Activated T-helper 1 cell treated with Interleukin-2 at 50 U/mL for 16 hours (primary cell): Measurements from ENCODE around the gene GSTK1.
"Not testable (repeated sequence)": the region's sequence is repeated elsewhere in the genome, so short reads cannot be mapped to it uniquely, and the experiment has no call there.

Source experiments
- DNase-seq: peaks from one replicate; pipeline ENCODE4 v3.0.0-alpha.2; 2020; ENCODE audit warnings: low read depth

GSTK1 gene

GRCh38 chr7:143263266-143264195, at the start of gene GSTK1:
Gene GSTK1 (plus strand): TSS chr7:143263441. CDS start chr7:143263514, 73 bp downstream.
- peak; percentile 78 for DNase-seq

- not testable (repeated sequence) for DNase-seq
Observed at GRCh38 chr7:143213478-143213877, 49.8 kb upstream of the GSTK1 start.

DNA sequence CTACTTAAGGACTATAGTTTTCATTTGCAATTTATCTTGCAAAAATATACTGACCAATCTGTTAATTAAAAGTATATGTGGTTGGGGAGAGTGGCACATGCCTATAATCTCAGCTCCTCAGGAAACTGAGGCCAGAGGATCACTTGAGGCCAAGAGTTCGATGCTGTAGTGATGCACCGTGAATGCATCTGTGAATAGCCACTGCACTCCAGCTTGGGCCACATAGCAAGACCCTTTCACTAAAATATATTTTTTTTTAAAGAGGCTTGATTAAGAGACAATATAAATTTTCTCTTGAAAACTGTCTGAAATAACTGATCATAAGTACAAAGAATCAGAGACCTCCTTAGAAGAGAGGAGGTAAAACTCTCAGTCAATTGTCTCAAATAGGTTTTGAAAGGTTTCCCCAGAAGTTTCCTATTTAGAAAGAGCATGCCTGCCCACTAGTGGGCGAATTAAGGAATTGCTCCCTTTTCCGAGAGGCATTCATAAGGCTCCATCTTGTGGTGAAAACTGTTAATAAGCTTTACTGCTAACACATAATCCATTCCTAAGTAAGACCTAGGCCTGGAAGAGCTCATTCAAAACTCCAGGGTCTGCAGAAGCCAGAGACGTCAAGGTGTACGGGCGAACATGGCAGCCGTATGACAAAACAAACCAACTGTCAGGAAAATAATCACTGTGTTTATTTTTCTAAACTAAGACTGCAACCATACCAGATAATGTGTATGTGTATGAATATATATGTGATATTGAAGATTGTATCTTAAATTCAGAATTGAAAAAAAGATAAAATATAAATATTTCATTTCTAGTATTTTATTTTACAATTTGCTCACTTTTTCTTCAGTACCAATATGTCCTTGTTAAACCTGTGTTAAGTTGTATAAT, 48.2 kb upstream of the GSTK1 start:
- peak; percentile 21 for DNase-seq

GRCh38 chr7:143216151-143216550, 47.1 kb upstream of the GSTK1 start:
- no peak for DNase-seq

GRCh38 chr7:143216686-143217085, 46.6 kb upstream of the GSTK1 start:
- DNase-seq, result no peak

GRCh38 chr7:143217806-143218205, 45.4 kb upstream of the GSTK1 start:
- DNase-seq, result no peak

DNA sequence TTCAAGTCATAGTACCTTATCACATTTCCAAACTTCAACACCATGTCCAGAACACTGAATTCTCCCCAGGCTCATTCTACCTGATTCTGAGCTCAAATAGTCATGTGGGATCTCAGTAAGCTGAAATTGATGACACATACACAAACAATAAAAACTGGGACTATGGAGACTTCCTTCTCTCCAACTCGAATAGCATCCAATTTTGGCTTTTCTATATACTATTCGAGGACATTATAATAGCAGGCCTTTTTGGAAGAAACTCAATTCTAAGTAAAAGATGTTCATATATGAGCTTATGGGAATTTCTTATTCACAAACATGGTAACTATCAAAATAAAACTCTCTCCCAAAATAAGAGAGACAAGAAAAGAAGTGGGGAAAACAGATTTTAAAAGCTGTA, 42.0 kb upstream of the GSTK1 start:
- DNase-seq, result no peak

DNA sequence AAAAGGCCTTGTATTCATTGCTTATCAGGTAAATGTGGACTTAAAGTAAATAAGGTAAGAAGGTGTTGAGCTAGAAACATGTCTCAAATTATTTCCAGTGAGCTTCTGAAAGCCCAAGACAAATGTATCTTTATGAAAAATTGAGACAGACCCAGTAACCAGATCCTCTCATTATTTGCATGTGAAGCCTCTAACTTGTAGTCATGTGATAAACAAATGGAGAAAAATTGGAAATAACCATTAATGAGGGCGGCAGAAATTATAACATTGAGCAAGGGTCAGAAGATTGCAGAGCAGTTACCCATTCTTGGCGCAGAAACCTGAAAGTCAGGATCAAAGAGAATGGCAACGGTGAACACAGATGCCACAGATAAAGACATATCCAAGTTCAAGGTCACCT, 41.5 kb upstream of the GSTK1 start, which contains the start of gene TAS2R40:
TAS2R40 (plus strand) TSS at position 301 of the 400 bp plus-strand sequence; CDS start at position 343, 42 bp downstream.
- no peak for DNase-seq

GRCh38 chr7:143222782-143223181, 40.5 kb upstream of the GSTK1 start:
- no peak for DNase-seq

- DNase-seq, result no peak
Observed at GRCh38 chr7:143223784-143224183, 39.5 kb upstream of the GSTK1 start.

DNA sequence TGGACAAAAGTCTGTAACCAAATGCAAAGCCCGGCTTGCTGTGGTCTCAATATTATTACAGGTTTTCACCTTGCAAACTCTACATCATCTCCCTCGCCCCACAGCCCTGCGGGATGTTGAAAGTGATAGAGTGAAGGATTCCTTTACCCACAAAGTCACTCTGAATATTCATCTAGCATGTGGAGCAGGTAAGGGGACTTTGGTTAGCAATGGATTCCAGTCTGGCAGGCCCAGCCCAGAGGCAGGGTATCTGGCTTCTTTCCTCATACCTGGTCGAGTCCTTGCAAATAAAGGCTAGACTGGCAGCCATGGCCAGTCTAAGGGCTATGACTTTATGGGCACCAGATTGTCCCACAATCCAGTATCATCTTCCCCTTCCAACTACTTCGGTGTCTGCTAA, 38.2 kb upstream of the GSTK1 start:
- no peak for DNase-seq

- no peak for DNase-seq
Observed at GRCh38 chr7:143227806-143228205, 35.4 kb upstream of the GSTK1 start.

- no peak for DNase-seq
Observed at GRCh38 chr7:143229054-143229790, 34.0 kb upstream of the GSTK1 start.

GRCh38 chr7:143230602-143231457, 32.4 kb upstream of the GSTK1 start:
- no peak for DNase-seq

GRCh38 chr7:143233816-143234532, 29.3 kb upstream of the GSTK1 start:
- no peak for DNase-seq

DNA sequence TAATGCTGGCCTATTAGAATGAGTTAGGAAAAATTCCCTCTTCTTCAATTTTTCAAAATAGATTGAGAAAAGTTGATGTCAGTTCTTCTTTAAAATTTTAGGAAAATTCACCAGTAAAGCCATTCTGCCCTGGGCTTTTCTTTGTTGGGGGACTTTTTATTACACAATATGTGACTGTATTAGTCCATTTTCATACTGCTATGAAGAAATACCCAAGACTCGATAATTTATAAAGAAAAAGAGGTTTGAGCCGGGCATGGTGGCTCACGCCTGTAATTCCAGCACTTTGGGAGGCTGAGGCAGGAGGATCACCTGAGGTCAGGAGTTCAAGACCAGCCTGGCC, 28.7 kb upstream of the GSTK1 start:
- no peak for DNase-seq

DNA sequence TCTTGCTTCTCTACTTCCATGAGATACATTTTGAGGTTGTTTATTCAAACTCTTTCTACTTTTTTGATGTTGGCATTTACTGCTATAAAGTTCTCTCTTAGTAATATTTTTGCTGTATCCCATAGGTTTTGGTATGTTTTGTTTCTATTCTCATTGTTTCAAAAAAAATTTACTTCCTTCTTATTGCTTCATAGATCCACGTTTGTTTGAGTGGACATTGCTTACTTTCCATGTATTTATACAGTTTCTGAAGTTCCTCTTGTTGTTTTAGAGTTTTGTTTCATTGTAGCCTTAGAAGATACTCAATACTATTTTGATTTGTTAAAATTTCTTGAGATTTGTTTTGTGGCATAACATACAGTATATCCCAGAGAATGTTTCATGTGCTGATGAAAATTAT, 27.7 kb upstream of the GSTK1 start:
- no peak for DNase-seq

- no peak for DNase-seq
Observed at GRCh38 chr7:143236408-143236990, 26.7 kb upstream of the GSTK1 start.

DNA sequence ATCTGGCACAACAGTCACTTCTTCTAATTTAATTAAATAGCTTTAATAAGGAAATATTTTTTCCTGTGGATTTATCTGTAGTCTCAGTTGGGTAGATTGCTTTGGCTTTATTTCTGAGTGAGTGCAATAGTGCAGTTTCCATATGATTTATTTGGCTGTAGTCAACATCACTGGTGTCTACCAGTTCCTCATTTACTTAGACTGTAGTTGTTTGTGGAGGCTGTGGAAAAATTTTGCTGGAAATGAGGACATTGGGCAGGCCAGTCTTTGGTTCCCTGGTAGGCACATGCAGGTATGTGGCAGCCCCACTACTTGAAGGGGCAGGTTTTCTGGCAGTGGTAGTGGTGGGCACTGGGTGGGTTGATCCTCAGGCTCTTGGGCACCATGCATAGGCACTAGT, 25.9 kb upstream of the GSTK1 start:
- DNase-seq, result no peak
